HUDEP-2 (cell line): ENCODE results near the gene HPN.

Experiments used
- DNase-seq, 76 experiments: peaks; one replicate each; lab custom pipeline; 2025; ENCODE audit not compliant: unreplicated experiment in 76 of 76; lab: John Stamatoyannopoulos, UW

Gene HPN

DNA sequence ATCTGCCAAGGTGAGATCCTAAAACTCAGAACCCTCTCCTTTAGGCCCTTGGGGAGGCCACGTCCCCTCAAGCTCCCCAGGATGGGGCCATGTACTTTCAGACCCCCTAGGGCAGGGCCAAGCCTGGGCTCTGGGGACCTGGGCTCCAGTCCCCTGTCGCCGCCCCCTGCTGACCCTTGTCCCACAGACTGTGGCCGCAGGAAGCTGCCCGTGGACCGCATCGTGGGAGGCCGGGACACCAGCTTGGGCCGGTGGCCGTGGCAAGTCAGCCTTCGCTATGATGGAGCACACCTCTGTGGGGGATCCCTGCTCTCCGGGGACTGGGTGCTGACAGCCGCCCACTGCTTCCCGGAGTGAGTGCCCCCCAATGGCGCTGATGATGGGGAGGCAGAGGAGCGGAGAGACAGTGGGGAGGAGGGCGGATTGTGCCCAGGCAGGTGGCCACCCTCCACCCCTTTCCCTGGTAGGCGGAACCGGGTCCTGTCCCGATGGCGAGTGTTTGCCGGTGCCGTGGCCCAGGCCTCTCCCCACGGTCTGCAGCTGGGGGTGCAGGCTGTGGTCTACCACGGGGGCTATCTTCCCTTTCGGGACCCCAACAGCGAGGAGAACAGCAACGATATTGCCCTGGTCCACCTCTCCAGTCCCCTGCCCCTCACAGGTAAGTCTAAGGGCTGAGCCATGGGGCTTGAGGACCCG lies 18.8 kb downstream of the HPN start:
- DNase-seq = no peak

- no peak for DNase-seq
Measured at GRCh38 chr19:35061583-35062373, 20.3 kb downstream of the HPN start.

DNA sequence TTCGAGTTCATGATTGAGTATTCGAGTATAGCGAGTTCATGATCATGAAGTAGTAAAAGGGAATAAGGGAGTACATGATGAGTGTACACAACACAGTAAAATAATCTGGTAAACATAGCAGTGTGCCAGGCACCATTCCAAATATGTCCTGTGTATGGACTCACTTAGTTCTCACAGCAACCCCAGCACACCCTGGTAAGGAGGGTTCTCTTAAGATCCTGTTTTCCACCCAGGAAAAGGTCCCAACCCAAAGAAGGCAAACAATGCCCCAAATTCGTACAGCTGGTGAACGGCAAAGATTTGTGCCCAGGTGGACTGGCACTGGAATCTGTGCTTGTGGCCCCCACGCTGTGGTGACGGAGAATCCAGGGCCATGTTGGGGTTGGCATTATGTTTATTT lies 21.4 kb downstream of the HPN start:
- no peak for DNase-seq

DNA sequence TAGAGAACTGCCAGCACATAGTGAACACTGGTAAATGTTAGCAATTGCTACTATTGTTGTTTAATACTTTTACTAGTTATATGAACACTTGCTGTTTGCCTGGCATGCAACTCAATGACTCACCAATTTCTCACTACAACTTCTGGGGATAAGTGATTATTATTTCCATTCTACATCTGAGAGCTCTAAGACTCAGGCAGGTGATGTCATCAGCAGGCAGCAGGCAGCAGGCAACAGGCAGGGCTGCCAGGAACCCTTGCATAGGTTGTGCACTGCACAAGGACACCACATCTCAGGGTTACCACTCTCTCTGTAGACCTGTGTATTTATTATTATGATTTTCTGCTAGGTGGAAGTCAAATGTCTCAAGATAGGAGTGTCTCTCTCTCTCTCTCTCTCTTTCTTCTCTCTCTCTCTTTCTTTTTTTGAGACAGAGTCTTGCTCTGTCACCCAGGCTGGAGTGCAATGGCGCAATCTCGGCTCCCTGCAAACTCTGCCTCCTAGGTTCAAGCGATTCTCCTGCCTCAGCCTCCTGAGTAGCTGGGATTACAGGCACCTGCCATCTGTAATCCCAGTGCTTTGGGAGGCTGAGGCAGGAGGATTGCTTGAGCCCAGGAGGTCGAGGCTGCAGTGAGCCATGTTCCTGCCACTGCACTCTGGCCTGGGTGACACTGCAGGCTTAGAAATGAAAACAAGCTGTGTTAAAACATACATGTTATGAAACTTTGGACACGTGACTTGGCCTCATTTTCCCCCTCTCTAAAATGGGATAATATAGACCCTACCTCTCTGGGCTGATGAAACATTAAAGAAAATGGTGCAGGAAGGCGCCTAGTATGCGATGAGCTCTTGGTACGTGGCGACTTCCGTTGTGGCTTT lies 22.7 kb downstream of the HPN start:
- DNase-seq = peak in 5 of 76 experiments; percentile 13 to 28 (median 16)

GRCh38 chr19:35065574-35065973 lies 24.1 kb downstream of the HPN start:
- DNase-seq = no peak

- no peak for DNase-seq
Measured at GRCh38 chr19:35066121-35066520, 24.6 kb downstream of the HPN start.

DNA sequence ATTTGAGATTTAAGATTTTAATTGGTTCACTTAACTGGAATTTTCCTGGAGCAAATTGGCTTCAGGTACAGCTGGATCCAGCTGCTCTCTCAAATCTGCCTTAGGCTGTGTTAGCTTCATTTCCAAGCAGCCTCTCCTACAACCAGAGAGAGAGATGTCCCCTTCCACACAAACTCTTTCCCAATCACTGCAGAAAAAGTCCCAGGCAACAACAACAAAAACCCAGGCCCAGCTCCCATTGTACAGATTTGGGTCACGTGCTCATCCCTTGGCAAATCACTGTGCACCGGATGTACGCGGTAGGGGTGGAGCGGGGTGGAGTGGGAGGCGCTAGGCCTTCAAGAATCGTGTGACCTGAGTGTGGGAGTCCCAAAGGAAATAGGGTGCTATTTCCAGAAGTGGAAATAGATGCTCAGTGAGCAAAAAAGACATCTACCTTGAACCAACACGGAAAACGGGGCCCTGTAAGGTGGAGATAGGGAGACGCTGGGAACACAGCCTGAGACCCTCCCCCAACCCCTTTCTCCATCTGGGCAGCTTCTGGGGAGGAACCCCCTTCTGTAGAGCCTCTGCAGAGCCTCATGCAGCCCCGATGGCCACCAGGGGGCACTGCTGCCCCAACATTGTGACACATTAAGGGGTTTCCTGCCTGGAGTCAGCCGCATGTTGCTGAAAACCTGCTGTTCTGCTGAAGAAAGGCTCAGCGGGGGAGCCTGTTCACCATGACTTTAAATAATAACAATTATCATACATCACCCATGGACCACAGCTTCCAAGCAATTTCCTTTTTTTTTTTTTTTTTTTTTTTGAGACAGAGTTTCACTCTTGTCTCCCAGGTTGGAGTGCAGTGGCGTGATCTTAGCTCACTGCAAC lies 25.4 kb downstream of the HPN start:
- peak in 74 of 76 experiments; percentile 29 to 93 (median 84) for DNase-seq

DNA sequence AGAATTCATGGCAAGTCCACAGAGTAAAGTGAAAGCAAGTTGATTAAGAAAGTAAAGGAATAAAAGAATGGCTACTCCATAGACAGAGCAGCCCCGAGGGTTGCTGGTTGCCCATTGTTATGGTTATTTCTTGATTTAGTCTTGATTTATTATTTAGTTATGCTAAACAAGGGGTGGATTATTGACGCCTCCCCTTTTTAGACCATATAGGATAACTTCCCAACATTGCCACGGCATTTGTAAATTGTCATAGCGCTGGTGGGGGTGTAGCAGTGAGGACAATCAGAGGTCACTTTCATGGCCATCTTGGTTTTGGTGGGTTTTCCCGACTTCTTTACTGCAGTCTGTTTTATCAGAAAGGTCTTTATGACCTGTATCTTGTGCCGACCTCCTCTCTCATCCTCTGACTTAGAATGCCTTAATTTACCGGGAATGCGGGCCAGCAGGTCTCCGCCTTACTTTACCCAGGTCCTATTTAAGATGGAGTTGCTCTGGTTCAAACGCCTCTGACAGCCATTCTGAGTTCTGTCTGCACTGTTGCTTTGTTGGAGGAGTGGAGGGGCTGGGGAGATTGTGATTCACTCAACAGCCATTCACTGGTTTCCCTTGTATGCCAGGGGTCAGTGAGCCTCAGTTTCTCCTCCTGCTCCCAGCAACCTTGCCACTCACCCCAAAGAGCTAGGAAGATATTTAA lies 27.6 kb downstream of the HPN start:
- DNase-seq = no peak

DNA sequence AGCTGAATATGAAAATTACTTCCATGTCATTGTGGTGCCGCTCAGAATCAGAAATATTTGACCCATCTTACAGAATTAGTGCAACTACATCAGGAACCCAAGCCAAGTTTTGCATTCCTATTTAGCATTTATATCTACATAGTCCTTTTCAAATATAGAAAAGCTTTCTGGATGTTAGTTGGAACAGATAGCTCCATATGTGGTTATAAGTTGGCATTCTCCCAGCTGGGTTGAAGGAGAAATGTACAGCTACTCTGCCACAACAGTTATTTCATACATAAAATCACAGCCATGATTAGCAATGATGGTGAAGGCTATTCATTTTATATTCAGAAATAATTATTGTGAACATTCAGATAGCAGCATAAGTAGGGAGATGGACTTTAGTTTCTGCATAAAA lies 28.2 kb downstream of the HPN start:
- no peak for DNase-seq

GRCh38 chr19:35070471-35070870 lies 28.9 kb downstream of the HPN start:
- no peak for DNase-seq

- DNase-seq = no peak
Measured at GRCh38 chr19:35073516-35073915, 32.0 kb downstream of the HPN start.

DNA sequence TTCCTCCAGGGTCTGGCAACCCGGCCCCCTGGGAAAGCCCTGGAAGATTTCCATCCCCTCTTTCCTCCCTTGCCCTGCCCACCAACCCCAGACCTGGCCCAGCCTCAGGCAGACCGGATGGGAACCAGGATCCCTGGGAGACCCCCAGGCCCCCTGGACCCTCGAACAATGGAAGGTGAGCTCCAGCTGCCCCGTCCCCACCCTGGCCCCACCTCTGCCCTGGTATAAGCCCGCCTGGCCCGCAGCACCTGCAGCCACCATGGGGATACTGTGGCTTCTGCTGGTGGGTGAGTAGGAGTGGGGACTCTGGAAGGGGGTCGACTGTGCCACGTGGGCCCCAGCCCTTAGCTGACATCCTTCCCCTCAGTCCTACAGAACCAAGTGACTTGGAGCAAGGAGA lies 32.4 kb downstream of the HPN start:
- DNase-seq = no peak

DNA sequence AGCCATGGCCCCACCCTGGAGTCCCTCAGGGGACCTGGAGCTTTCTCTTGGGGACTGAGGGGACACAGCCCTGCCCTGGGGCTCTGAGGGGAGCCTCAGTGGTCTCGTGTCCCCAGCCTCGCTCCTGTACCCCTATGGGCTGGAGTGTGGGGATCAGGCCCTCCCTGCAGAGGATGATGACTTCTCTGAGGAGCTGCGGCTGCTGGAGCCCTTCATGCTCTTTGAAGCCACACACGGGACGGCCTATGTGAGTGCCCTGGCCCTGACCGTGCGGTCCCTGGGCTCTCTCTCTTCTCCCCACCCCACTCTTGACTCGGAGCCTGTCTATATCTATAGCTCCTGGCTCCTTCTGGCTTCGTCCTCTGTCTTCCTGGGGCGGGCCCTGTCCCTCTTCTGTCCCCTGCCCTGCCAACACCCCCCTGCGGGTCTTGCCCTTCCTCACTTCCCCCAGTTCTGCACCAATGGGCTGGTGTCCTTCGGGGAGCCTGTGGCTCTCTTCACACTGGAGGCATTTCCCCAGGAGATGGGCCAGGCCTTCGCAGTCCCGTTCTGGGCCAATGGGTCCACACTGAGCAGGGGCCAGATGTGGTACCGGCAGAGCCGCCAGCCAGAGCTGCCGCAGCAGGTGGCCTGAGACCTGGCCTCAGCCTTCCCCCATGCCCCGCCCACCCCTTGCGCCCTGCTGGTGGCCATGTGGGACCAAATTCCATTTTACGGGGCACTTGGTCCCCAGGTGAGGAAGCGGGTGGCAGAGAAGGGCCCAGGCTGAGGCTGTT lies 33.1 kb downstream of the HPN start:
- DNase-seq = no peak

DNA sequence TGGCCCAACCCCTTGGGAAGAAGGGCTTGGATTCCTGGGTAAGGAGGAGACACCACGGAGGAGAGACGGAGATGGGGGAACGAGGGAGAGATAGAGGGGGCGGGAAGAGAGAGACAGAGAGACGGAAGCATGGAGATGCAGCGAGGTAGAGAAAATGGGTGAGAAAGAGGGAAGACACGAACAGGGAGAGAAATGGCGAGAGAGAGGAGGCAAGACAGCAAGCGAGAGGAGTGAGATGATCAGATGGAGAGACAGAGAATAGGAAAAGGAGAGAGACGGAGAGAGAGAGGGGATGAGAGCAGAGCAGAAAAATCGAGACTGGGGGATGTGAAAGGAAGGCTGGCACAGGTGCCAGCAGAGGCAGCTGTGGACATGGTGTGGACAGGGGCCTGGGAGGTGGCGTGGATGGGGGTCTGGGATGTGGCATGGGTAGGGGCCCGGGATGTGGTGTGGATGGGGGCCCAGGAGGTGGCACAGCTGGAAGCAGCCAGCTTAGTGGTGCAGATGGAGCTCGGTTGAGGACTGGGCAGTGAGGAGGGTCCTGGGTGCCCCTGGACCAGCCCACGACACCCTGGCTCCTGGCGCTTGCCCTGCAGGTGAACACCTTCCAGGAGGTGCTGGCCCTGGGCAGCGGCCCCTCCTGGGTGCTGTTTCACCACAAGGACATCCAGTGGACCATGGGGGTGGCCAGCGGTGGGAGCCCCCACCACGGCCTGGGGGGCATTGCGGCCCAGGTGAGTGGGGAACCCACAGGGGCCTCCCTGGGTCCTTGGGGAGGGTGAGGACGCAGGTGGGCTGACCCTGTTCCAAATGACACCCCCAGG lies 33.9 kb downstream of the HPN start:
- DNase-seq = no peak

DNA sequence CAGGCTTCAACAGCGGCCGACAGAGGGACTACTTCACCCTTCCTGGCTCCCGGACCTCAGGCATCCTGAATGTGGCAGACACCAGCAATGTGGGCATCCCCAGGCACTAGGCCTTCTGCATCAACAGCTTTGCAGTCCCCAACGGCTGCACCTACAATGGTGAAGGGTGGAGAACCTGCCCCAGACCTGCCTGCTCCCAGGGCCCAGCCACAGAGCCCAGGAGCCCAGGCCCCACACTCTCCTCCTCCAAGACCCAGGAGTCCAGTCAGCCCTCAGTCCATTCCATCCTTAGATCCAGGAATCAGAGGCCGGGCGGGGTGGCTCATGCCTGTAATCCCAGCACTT lies 34.5 kb downstream of the HPN start:
- no peak for DNase-seq

GRCh38 chr19:35076657-35077056 lies 35.1 kb downstream of the HPN start:
- DNase-seq = no peak

GRCh38 chr19:35077411-35078223 lies 36.1 kb downstream of the HPN start:
- DNase-seq = no peak
